GM21619 (cell line): ENCODE results near the gene CAMTA1.
"Not testable (repeated sequence)": the region's sequence is repeated elsewhere in the genome, so short reads cannot be mapped to it uniquely, and the experiment has no call there.

Experiments
- ATAC-seq: cut with Tn5 transposase; IDR thresholded peaks from one replicate; pipeline ENCODE4 v1.9.1; 2021; ENCODE audit not compliant: unreplicated experiment

The CAMTA1 gene

GRCh38 chr1:7760245-7760644, 975.0 kb downstream of the CAMTA1 start:
- no peak for ATAC-seq

GRCh38 chr1:7761103-7761502, 975.8 kb downstream of the CAMTA1 start:
- no peak for ATAC-seq

DNA sequence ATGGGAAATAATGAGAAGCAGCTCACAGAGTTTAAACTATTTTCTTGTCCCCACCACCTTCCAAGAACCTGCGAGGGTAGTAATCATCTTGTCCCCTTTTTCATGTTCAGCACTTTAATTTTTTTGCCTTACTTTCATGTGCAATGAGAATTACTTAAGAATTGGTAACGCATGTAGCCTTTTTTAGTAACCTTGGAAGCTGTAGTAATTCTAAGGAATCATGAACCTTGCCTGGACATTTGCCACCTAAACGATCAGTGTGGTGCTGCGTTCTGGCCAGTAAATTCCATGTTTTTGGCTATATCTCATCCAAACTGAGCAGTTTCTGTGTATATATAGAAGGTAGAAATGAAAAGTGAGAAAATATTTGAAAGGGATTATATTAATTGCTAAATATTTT, 981.9 kb downstream of the CAMTA1 start:
- ATAC-seq, result no peak

DNA sequence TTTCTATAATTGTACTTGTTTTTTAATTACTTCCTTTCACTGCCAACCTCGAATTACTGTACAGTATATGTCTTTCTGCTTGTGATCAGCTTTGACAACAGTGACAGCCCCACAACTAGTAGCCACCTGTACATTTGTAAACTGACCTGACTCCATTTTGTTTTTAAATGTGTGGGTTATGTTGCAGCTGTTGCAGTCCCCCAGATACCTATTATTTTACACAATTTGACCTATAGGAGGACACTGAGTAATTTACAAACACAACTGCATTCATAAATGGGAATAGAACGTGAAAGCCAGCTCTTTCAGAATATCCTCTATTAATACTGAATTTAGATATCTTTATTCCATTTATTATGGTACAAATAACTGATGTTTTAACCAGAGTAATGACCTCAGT, 983.3 kb downstream of the CAMTA1 start:
- ATAC-seq, result no peak

GRCh38 chr1:7769673-7770412, 984.6 kb downstream of the CAMTA1 start:
- no peak for ATAC-seq

DNA sequence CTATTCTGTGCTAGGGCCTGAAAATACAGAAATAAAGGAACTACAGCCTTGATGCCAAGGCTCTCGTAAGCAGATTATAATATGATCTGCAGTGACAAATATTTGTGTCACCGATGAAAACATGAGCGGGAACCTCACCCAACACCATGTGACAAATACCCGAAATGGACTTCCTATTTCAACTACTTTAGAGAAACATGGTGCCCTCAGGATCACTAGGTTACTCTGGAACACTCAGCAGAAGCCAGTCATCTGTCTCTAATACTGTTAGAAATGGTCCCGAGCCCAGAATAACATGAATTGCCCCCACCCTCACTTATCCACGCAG, 985.4 kb downstream of the CAMTA1 start:
- ATAC-seq, result no peak

DNA sequence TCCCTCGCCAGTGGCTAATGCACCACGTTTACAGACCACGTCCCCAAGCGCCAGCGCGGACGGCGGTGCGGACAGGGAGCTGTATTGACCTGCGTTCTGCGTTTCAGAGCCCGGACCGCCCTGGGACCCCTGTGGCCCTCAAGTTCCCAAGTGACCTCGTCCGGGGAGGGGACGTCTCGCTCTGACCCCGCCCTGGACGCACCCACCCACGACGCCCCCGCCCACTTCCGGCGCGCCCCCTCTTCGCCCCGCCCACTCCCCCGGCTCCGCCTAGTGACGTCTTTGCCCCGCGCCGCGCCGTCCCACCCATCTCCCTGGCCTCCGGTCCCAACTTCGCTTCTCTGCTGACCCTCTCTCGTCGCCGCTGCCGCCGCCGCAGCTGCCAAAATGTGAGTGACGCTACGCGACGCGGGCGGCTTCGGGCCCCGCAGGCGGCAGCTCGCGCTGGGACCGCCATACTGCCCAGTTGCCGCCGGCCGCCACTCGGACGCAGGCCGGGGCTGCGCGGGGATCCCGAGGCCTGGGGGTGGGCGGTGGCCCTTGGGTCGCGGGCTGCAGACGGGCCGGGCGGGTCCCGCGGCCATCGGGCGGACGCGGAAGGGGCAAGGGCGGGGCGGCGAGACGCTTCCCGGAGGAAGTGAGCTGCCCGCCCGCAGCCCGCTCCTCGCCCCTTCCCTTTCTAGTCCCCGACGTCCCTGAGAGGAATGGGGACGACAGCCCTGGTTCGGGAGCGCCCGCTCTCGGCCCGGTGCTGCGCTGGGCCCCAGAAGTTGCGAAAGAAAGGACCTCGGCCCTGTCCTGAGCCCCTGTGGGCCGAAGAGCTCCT, 986.0 kb downstream of the CAMTA1 start, which contains the start of gene VAMP3:
VAMP3 (plus strand) TSS at position 300 of the 826 bp plus-strand sequence; CDS start at position 388, 88 bp downstream.
- ATAC-seq, result peak; percentile 78

- no peak for ATAC-seq
These were observed 986.6 kb downstream of the CAMTA1 start for GRCh38 chr1:7771823-7772299.

GRCh38 chr1:7777591-7777990, 992.3 kb downstream of the CAMTA1 start:
- no peak for ATAC-seq

- ATAC-seq, result no peak
These were observed 992.9 kb downstream of the CAMTA1 start for GRCh38 chr1:7778133-7778628.

DNA sequence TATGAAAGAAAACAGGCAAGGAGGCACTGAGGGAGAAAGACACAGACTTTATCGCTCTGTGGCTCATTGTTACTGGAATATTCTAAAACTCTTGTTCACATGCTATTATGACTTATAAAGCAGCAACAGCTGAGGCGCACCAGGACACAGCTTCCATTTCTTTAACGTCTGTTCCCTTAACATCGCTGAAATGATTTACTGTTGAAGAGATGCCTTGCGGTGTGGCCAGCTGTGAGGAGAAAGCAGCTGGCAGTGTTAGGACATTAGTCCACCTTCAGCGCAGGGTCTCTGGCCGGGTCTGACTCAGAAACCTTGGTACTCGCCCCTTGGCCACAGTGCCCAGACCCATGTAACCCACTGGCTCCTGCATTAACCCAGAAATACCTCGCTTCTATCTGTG, 995.7 kb downstream of the CAMTA1 start:
- no peak for ATAC-seq

GRCh38 chr1:7781501-7781900, 996.2 kb downstream of the CAMTA1 start:
- ATAC-seq, result no peak

- no peak for ATAC-seq
These were observed 996.8 kb downstream of the CAMTA1 start for GRCh38 chr1:7781923-7782495.

- ATAC-seq, result no peak
These were observed 998.0 kb downstream of the CAMTA1 start for GRCh38 chr1:7783178-7783711.

- ATAC-seq, result peak; percentile 91
These were observed 998.7 kb downstream of the CAMTA1 start, which contains the start of gene PER3 for GRCh38 chr1:7783826-7784491. Gene PER3 (plus strand): TSS chr1:7784291. CDS start chr1:7784878, 587 bp downstream.

GRCh38 chr1:7784492-7785071, 999.3 kb downstream of the CAMTA1 start:
- no peak for ATAC-seq

DNA sequence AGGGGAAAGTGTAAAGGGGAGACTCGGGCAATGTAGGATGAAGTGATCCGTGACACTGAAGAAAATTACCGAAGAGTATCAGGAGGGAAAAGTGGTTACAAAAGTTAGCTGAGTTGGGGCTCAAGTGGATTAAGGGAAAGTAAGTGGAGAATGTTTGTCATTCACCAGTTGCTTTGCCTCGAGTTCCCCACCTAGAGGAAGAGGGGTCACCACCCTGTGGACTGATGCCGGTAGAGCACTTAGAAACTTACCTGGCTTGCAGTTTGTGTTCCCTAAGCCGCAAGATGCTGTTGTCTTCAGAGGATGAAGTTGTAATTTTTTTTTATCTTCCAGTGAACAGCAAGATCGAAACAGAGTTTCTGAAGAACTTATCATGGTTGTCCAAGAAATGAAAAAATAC, 999.9 kb downstream of the CAMTA1 start:
- no peak for ATAC-seq

- no peak for ATAC-seq
These were observed 1001.5 kb downstream of the CAMTA1 start for GRCh38 chr1:7786795-7787194.

GRCh38 chr1:7789828-7790227, 1004.6 kb downstream of the CAMTA1 start:
- no peak for ATAC-seq

GRCh38 chr1:7791027-7791426, 1005.8 kb downstream of the CAMTA1 start:
- ATAC-seq, result not testable (repeated sequence)
